A673 (cell line): ENCODE results near the gene ECHS1.

Source experiments
- EZH2 ChIP-seq: fragments of 200-600 bp; sonication (generic); IDR thresholded peaks from 2 replicates; pipeline ENCODE4 v1.6.1; 2017; ENCODE audit warnings: borderline replicate concordance, low read depth, mild to moderate bottlenecking, mixed read lengths, antibody characterized with exemption, low read length; ENCODE audit not compliant: poor library complexity, severe bottlenecking
- TF ChIP-seq, protein P1 (sequence below): fragments of 300-800, 200-600 bp; sonication (generic); conservative IDR thresholded peaks from 2 replicates; pipeline ENCODE4 v1.5.1; 2017; ENCODE audit warnings: low read depth, mild to moderate bottlenecking, antibody characterized with exemption, low read length, moderate library complexity, mixed read lengths

DNA sequence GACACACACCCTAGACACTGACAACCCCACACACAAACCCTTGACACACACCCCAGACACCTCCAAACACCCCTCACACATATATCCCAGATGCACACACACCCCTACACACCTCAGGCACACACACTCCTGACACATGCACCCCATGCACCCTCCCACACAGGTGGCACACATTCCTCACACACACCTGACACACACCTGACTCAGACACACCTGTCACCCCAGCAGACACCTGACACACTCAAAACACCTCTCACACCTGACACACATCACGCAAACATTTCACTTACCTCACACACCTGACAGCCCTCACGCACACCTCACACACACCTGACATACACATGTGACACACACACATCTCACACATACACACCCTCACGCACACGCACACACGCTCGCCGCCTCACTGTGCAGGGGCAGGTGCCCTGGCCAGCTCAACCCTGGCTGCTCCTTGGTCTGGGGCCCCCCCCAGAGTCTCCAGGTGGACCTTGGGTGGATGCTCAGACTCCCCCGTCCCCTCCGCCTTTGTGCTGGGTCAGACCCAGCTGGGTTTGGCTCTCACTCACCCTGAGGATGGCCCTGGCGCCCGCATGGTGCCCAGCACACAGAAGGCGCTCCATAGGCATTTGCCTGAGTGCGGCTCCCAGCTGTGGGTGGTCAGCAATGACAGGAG lies 33.3 kb downstream of the ECHS1 start:
- TF ChIP-seq, protein P1, sequence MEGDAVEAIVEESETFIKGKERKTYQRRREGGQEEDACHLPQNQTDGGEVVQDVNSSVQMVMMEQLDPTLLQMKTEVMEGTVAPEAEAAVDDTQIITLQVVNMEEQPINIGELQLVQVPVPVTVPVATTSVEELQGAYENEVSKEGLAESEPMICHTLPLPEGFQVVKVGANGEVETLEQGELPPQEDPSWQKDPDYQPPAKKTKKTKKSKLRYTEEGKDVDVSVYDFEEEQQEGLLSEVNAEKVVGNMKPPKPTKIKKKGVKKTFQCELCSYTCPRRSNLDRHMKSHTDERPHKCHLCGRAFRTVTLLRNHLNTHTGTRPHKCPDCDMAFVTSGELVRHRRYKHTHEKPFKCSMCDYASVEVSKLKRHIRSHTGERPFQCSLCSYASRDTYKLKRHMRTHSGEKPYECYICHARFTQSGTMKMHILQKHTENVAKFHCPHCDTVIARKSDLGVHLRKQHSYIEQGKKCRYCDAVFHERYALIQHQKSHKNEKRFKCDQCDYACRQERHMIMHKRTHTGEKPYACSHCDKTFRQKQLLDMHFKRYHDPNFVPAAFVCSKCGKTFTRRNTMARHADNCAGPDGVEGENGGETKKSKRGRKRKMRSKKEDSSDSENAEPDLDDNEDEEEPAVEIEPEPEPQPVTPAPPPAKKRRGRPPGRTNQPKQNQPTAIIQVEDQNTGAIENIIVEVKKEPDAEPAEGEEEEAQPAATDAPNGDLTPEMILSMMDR = no peak
- no peak for TF ChIP-seq EZH2
